PC-9 (cell line): ENCODE results near the gene TRAF3. TPM values are rescaled to one million over a fixed set of nuclear protein-coding genes. Genes with fewer than 3 reads are reported as not detected.

Experiments
- BruUV-seq: library from RNA; stranded (reverse); fragments of 400-500 nt; replicated peaks from 2 replicates; lab custom pipeline; 2021; lab: Mats Ljungman, UMichigan
- CTCF ChIA-PET: fragments of 300-600 bp; sonication (Branson Sonifier 250); formaldehyde crosslinking; loops from one replicate; lab custom pipeline; 2022; ENCODE audit warnings: antibody characterized with exemption; lab: Charles Lee
- POLR2A ChIA-PET: fragments of 300-600 bp; sonication (Branson Sonifier 250); formaldehyde crosslinking; loops from one replicate; lab custom pipeline; 2022; ENCODE audit warnings: antibody characterized with exemption; ENCODE audit not compliant: unreplicated experiment; lab: Charles Lee
- DNase-seq, 2 experiments: peaks; one replicate each; pipeline versions ENCODE4 v3.0.0 to v3.0.0-alpha.2; 2015 to 2022; ENCODE audit warnings: mixed read lengths in 1 of 2
- H2AFZ ChIP-seq: fragments of 200-600 bp; sonication (generic); 2 replicates; pipeline ENCODE4 v1.8.1; 2017; ENCODE audit warnings: antibody characterized with exemption
- H3F3A ChIP-seq: fragments of 200-600 bp; sonication (generic); 2 replicates; pipeline ENCODE4 v1.8.1; 2017; ENCODE audit warnings: antibody characterized with exemption, mild to moderate bottlenecking, low read depth; ENCODE audit not compliant: insufficient read depth
- H3K27ac ChIP-seq: fragments of 200-600 bp; sonication (generic); 2 replicates; pipeline ENCODE4 v1.6.1; 2016; ENCODE audit warnings: mixed run types
- H3K27me3 ChIP-seq: fragments of 200-600 bp; sonication (generic); 2 replicates; pipeline ENCODE4 v1.6.1; 2016; ENCODE audit warnings: low read depth, mixed run types; ENCODE audit not compliant: insufficient read depth
- H3K36me3 ChIP-seq: fragments of 200-600 bp; sonication (generic); 2 replicates; pipeline ENCODE4 v1.6.1; 2016; ENCODE audit warnings: low read depth, mixed run types
- H3K4me1 ChIP-seq: fragments of 200-600 bp; sonication (generic); replicated peaks from 2 replicates; pipeline ENCODE4 v1.6.1; 2016; ENCODE audit warnings: mixed run types; ENCODE audit not compliant: insufficient read depth
- H3K4me2 ChIP-seq: fragments of 200-600 bp; sonication (generic); 2 replicates; pipeline ENCODE4 v1.6.1; 2017; ENCODE audit warnings: mixed run types
- H3K4me3 ChIP-seq: fragments of 200-600 bp; sonication (generic); 2 replicates; pipeline ENCODE4 v1.6.1; 2016; ENCODE audit warnings: mixed run types
- H3K79me2 ChIP-seq: fragments of 200-600 bp; sonication (generic); 2 replicates; pipeline ENCODE4 v1.6.1; 2017; ENCODE audit warnings: low read depth, mixed run types
- H3K9me2 ChIP-seq: fragments of 200-600 bp; sonication (generic); 2 replicates; pipeline ENCODE4 v1.8.1; 2017; ENCODE audit warnings: mild to moderate bottlenecking; ENCODE audit not compliant: insufficient read depth
- H3K9me3 ChIP-seq: fragments of 200-600 bp; sonication (generic); 2 replicates; pipeline ENCODE4 v1.8.1; 2016; ENCODE audit warnings: low read depth; ENCODE audit not compliant: insufficient read depth
- H4K20me1 ChIP-seq: fragments of 200-600 bp; sonication (generic); 2 replicates; pipeline ENCODE4 v1.8.1; 2017; ENCODE audit not compliant: insufficient read depth
- EZH2 ChIP-seq: fragments of 200-600 bp; sonication (generic); IDR thresholded peaks from 2 replicates; pipeline ENCODE4 v1.8.0; 2017; ENCODE audit warnings: antibody characterized with exemption, low read depth
- intact Hi-C: fragments of 100-400 bp; cut with micrococcal nuclease; formaldehyde crosslinking; loops from one replicate; pipeline ENCODE4 v1.10.0; 2022; ENCODE audit not compliant: unreplicated experiment
- total RNA-seq: library from RNA; stranded (reverse); gene quantifications from 2 replicates; pipeline ENCODE4 v1.2.3, GENCODE V29; 2021
- TF ChIP-seq, protein P1 (sequence below): fragments of 200-600 bp; sonication (generic); conservative IDR thresholded peaks from 2 replicates; pipeline ENCODE4 v1.6.1; 2017; ENCODE audit warnings: mixed run types, antibody characterized with exemption, mild to moderate bottlenecking, moderate library complexity

The TRAF3 gene
- total RNA-seq, 1 experiment from 2014 or later = 41.3 TPM

DNA sequence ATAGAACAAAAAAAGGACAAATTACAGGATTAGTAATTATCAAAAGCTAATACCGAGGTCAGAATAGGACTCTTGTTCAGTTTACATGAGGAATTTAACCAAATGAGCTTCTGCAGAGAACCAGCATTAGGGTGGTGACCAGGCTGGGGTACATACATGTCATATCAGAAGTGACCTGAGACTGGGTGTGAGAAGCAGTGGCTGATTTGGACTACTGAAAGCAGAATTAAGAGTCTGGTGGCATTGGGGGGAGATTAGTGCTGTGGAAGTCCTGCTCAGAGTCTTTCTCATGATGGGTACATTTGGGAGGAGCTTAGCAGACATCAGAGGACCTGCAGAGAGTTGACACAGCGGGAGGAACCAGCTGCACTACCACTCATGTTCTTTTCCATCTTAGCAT lies 21.7 kb downstream of the TRAF3 start:
- Histone ChIP-seq H3K79me2 (peaks cover 57% of the 10 kb centered on the region), H3K27ac (no peak overlapping the region), H3K4me2 (no peak overlapping the region), H4K20me1 (0 out of 2 replicates have a peak, but pooled peaks cover 3% of the 10 kb centered on the region), H3K4me3 (no peak overlapping the region), H3K9me3 (no peaks in the 10 kb centered on the region), H3F3A (peaks cover 10% of the 10 kb centered on the region), H3K27me3 (no peaks in the 10 kb centered on the region), H3K36me3 (no peaks in the 10 kb centered on the region), H3K4me1 (peaks cover 16% of the 10 kb centered on the region), H3K9me2 (no peaks in the 10 kb centered on the region), H2AFZ (no peak overlapping the region)
- no peak for DNase-seq
- no TSS peak for BruUV-seq
- ChIA-PET POLR2A (no interaction called here), CTCF (no interaction called here)
- intact Hi-C loops = no loop called here
- TF ChIP-seq, protein P1, sequence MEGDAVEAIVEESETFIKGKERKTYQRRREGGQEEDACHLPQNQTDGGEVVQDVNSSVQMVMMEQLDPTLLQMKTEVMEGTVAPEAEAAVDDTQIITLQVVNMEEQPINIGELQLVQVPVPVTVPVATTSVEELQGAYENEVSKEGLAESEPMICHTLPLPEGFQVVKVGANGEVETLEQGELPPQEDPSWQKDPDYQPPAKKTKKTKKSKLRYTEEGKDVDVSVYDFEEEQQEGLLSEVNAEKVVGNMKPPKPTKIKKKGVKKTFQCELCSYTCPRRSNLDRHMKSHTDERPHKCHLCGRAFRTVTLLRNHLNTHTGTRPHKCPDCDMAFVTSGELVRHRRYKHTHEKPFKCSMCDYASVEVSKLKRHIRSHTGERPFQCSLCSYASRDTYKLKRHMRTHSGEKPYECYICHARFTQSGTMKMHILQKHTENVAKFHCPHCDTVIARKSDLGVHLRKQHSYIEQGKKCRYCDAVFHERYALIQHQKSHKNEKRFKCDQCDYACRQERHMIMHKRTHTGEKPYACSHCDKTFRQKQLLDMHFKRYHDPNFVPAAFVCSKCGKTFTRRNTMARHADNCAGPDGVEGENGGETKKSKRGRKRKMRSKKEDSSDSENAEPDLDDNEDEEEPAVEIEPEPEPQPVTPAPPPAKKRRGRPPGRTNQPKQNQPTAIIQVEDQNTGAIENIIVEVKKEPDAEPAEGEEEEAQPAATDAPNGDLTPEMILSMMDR = no peak
- no peak for TF ChIP-seq EZH2

DNA sequence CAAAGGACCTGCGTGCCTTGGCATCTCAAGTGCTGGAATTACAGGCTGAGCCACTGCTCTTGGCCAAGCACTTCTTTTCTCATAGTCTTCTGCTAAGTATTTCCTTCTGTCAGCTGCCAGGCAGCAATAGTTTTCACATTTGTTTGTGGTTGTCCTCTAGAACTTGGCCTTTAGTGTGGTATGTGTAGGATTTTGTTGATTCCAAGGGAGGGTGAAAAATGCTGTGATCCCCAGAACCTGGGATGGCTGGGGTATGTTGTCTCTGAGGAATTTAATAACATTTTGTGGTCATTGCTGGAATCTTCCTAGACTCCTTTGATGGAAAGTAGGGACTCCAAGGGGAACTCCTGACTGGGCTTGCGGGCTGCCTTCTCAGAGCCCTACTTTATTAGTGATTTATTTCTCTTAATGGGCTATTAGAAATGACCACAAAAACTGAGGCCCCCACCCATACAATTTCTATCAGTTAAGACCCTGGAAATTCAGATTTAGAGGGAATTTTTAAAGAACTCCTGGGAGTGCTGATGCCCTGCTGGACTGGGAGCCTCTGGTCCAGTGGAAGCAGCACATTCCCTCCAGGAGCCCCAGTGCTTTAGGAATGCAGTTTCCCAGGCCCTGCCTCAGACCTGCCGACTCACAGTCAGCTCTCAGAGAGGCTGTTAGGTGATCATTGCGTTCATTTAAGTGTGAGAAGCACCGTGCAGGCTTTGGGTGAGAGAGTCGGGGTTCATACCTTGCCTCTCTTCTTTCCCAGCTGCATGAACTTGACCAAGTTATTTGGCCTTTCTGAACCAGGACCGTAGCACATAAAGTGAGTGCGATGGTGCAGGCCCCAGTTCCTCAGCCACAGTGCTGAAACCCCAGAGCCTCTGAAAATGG lies 22.7 kb downstream of the TRAF3 start:
- no TSS peak for BruUV-seq
- H3K79me2 ChIP-seq = peaks cover 51% of the 10 kb centered on the region
- H3K27ac ChIP-seq = no peak overlapping the region
- H3K9me3 ChIP-seq = no peaks in the 10 kb centered on the region
- no peak overlapping the region for H3K4me2 ChIP-seq
- no peak overlapping the region for H2AFZ ChIP-seq
- peaks cover under 1% of the 10 kb centered on the region; the same call in 1 of the 2 replicates for H3F3A ChIP-seq
- H3K4me3 ChIP-seq = no peak overlapping the region
- intact Hi-C loops = no loop called here
- 0 out of 2 replicates have a peak, but pooled peaks cover 3% of the 10 kb centered on the region for H4K20me1 ChIP-seq
- CTCF ChIA-PET = no interaction called here
- no peaks in the 10 kb centered on the region for H3K9me2 ChIP-seq
- peaks cover 10% of the 10 kb centered on the region for H3K4me1 ChIP-seq
- DNase-seq = no peak
- TF ChIP-seq EZH2 = no peak
- TF ChIP-seq, protein P1 = no peak
- no peaks in the 10 kb centered on the region for H3K27me3 ChIP-seq
- POLR2A ChIA-PET = no interaction called here
- H3K36me3 ChIP-seq = no peaks in the 10 kb centered on the region

DNA sequence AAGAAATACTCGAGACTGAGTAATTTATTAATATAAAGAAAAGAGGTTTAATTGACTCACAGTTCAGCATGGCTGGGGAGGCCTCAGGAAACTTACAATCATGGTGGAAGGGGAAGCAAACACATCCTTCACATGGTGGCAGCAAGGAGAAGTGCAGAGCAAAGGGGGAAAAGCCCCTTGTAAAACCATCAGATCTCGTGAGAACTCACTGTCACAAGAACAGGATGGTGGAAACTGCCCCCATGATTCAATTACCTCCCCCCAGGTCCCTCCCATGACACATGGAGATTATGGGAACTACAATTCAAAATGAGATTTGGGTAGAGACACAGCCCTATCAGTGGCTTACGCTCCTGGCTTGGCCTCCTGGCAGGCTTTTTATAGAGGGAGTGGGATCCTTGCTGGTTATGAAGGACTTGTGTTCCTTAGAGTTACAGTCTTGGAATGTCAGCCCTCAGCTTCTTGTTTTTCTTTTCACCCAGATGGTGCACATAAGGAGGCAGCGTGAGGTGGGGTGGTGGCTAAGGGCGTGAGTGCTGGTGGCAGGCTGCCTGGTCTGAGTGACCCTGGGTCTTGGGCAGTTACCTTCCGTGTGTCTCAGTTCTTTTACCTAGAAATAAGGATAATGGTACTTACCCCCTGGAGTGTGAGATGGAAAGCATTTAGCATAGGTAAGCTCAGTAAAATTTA lies 25.7 kb downstream of the TRAF3 start:
- intact Hi-C loops = no loop called here
- H3K9me2 ChIP-seq = no peaks in the 10 kb centered on the region
- H2AFZ ChIP-seq = no peak overlapping the region
- ChIA-PET POLR2A (no interaction called here), CTCF (interaction anchor here (0.5 kb wide), 1 partner anchor 164 kb away, joined by 3 read pairs; no protein-coding TSS in a partner anchor)
- no peak for DNase-seq
- H3K4me2 ChIP-seq = no peak overlapping the region
- no peaks in the 10 kb centered on the region for H3K9me3 ChIP-seq
- no peak overlapping the region for H3K27ac ChIP-seq
- no peak overlapping the region for H3K4me3 ChIP-seq
- no TSS peak for BruUV-seq
- H3K27me3 ChIP-seq = no peaks in the 10 kb centered on the region
- H3K79me2 ChIP-seq = peaks cover 43% of the 10 kb centered on the region
- H3F3A ChIP-seq = peaks cover 9% of the 10 kb centered on the region; the same call in 1 of the 2 replicates
- no peak for TF ChIP-seq EZH2
- TF ChIP-seq, protein P1 = no peak
- H4K20me1 ChIP-seq = 0 out of 2 replicates have a peak, but pooled peaks cover 6% of the 10 kb centered on the region
- H3K36me3 ChIP-seq = no peaks in the 10 kb centered on the region
- H3K4me1 ChIP-seq = no peaks in the 10 kb centered on the region
